CD4-positive, alpha-beta T cell (primary cell): ENCODE measurements around the gene FCAMR. TPM values are rescaled to one million over a fixed set of nuclear protein-coding genes. Genes with fewer than 3 reads are reported as not detected.

Experiments
- ATAC-seq: fragments of 200-7000 bp; cut with Tn5 transposase; one replicate; pipeline ENCODE4 v1.10.0; 2022; ENCODE audit warnings: mild to moderate bottlenecking; ENCODE audit not compliant: poor library complexity
- CTCF ChIA-PET: fragments of 350-600 bp; sonication (Branson Sonifier 250); formaldehyde crosslinking; loops from one replicate; lab custom pipeline; 2021; ENCODE audit warnings: antibody characterized with exemption, inconsistent platforms; lab: Charles Lee
- POLR2A ChIA-PET: fragments of 350-600 bp; sonication (Branson Sonifier 250); formaldehyde crosslinking; loops from one replicate; lab custom pipeline; 2021; ENCODE audit warnings: antibody characterized with exemption, inconsistent platforms; lab: Charles Lee
- DNase-seq, 14 experiments: peaks; one replicate each; pipeline ENCODE4 v3.0.0-alpha.2; 2013 to 2020; ENCODE audit warnings: mixed read lengths in 2 of 14
- H3K27ac ChIP-seq, 2 donors: one replicate each; pipeline versions ENCODE4 v1.5.1 to v1.7.0; 2013; ENCODE audit warnings: low read length in 2 of 2, low read depth in 1 of 2, mild to moderate bottlenecking in 1 of 2
- H3K27me3 ChIP-seq, 2 experiments: 1 replicate in 1 of 2; 2 replicates in 1 of 2; pipeline versions ENCODE4 v1.6.1 to v1.7.0; 2013; ENCODE audit warnings: low read length in 2 of 2, control low read depth in 1 of 2, mild to moderate bottlenecking in 1 of 2, moderate library complexity in 1 of 2; ENCODE audit not compliant: insufficient read depth in 2 of 2, control insufficient read depth in 1 of 2
- H3K36me3 ChIP-seq: one replicate; pipeline ENCODE4 v1.6.1; 2013; ENCODE audit warnings: low read length, control low read depth; ENCODE audit not compliant: insufficient read depth
- H3K4me1 ChIP-seq: one replicate; pipeline ENCODE4 v1.6.1; 2013; ENCODE audit warnings: low read length, control low read depth; ENCODE audit not compliant: insufficient read depth
- H3K4me3 ChIP-seq: one replicate; pipeline ENCODE4 v1.5.1; 2013; ENCODE audit warnings: mild to moderate bottlenecking, low read length, moderate library complexity
- H3K9me3 ChIP-seq, 2 experiments: 1 replicate in 1 of 2; 2 replicates in 1 of 2; pipeline versions ENCODE4 v1.6.1 to v1.7.0; 2013; ENCODE audit warnings: low read length in 2 of 2, mild to moderate bottlenecking in 2 of 2, control low read depth in 1 of 2, moderate library complexity in 1 of 2; ENCODE audit not compliant: control insufficient read depth in 1 of 2, insufficient read depth in 1 of 2
- H3K27ac Mint-ChIP-seq: one replicate; pipeline ENCODE4 v1.8.0; 2020; ENCODE audit warnings: mixed read lengths
- H3K27me3 Mint-ChIP-seq: one replicate; pipeline ENCODE4 v1.8.0; 2021; ENCODE audit warnings: mixed read lengths
- H3K36me3 Mint-ChIP-seq: one replicate; pipeline ENCODE4 v1.8.0; 2021; ENCODE audit warnings: low read depth, mixed read lengths
- H3K4me1 Mint-ChIP-seq: one replicate; pipeline ENCODE4 v1.8.0; 2021; ENCODE audit warnings: low read depth, mixed read lengths
- H3K4me3 Mint-ChIP-seq: one replicate; pipeline ENCODE4 v1.8.0; 2020; ENCODE audit warnings: mild to moderate bottlenecking, mixed read lengths
- H3K9me3 Mint-ChIP-seq: one replicate; pipeline ENCODE4 v1.8.0; 2020; ENCODE audit warnings: mixed read lengths
- intact Hi-C, 2 experiments: fragments of 100-400 bp; cut with DNase I in 1 of 2; cut with micrococcal nuclease in 1 of 2; formaldehyde crosslinking; loops; one replicate each; pipeline versions ENCODE4 v1.15.1 to v1.9.0; 2023 to 2025; cut with DNase I, micrococcal nuclease
- total RNA-seq, 174 experiments: library from RNA in 2 of 174; stranded (reverse) in 2 of 174; gene quantifications; one replicate each; pipeline ENCODE4 v1.2.3 and lab custom pipeline; 2021 to 2026
- TF ChIP-seq, protein P1 (sequence below): fragments of 200-600 bp; IDR thresholded peaks from one replicate; pipeline ENCODE4 v1.8.0; 2022; ENCODE audit warnings: antibody characterized with exemption, mild to moderate bottlenecking

FCAMR gene
- total RNA-seq, 2 experiments from 2014 or later = not detected

DNA sequence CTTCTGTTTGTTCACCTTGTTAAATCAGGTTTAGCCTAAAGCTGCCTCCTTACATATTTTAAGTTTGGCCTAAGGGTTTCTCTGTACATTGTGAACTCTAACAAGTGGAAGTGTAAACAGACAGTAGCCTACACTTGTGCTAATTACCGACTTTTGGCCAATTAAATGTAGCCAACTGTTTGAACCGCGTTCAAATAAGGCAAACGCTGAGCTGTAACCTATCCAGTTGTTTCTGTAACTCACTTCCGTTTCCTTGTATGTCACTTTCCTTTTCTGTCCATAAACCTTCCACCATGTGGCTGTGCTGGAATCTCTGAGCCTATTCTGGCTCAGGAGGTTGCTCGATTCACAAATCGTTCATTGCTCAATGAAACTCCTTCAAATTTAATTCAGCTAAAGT lies 8.0 kb upstream of the FCAMR start:
- CTCF ChIA-PET = no interaction called here
- TF ChIP-seq, protein P1, sequence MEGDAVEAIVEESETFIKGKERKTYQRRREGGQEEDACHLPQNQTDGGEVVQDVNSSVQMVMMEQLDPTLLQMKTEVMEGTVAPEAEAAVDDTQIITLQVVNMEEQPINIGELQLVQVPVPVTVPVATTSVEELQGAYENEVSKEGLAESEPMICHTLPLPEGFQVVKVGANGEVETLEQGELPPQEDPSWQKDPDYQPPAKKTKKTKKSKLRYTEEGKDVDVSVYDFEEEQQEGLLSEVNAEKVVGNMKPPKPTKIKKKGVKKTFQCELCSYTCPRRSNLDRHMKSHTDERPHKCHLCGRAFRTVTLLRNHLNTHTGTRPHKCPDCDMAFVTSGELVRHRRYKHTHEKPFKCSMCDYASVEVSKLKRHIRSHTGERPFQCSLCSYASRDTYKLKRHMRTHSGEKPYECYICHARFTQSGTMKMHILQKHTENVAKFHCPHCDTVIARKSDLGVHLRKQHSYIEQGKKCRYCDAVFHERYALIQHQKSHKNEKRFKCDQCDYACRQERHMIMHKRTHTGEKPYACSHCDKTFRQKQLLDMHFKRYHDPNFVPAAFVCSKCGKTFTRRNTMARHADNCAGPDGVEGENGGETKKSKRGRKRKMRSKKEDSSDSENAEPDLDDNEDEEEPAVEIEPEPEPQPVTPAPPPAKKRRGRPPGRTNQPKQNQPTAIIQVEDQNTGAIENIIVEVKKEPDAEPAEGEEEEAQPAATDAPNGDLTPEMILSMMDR = no peak
- ATAC-seq = no peak

DNA sequence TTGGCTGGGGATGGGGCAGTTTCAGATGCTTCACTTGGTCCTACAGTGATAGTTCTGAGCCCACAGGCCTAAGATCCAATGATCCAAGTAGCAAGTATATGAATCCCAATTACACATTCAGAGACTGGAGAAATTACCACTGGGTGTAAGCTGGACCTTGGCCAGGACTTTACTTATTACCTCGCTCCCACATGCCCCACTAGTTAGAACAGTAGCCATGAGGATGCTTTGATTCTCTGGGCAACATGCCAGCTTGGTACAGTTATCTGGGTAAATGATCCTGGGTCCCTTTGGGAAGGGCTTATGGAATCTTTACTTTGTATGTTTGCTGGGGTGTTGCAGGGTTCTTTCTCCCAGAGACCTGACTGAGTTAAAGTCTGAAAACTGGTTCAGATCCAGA lies 5.0 kb upstream of the FCAMR start:
- Mint-ChIP-seq H3K36me3 (no peaks in the 10 kb centered on the region), H3K9me3 (no peaks in the 10 kb centered on the region), H3K4me1 (no peaks in the 10 kb centered on the region), H3K4me3 (no peak overlapping the region), H3K27ac (no peak overlapping the region), H3K27me3 (no peaks in the 10 kb centered on the region)
- DNase-seq = no peak
- TF ChIP-seq, protein P1 = no peak
- no peak for ATAC-seq
- Histone ChIP-seq H3K9me3 (no peaks in the 10 kb centered on the region), H3K4me1 (no peaks in the 10 kb centered on the region), H3K27ac (no peak overlapping the region), H3K4me3 (no peak overlapping the region), H3K36me3 (no peaks in the 10 kb centered on the region), H3K27me3 (no peaks in the 10 kb centered on the region)
- intact Hi-C loops = no loop called here
- ChIA-PET CTCF (no interaction called here), POLR2A (no interaction called here)

More for the DNA sequence above, 8.0 kb upstream of the FCAMR start:
- no peaks in the 10 kb centered on the region for H3K4me1 ChIP-seq
- no peak overlapping the region for H3K4me3 ChIP-seq
- H3K9me3 Mint-ChIP-seq = no peaks in the 10 kb centered on the region
- no peak for DNase-seq
- POLR2A ChIA-PET = no interaction called here
- no peaks in the 10 kb centered on the region for H3K36me3 ChIP-seq
- H3K36me3 Mint-ChIP-seq = no peaks in the 10 kb centered on the region
- H3K4me1 Mint-ChIP-seq = no peaks in the 10 kb centered on the region
- peaks cover 0 to under 1% of the 10 kb centered on the region in 2 experiments for H3K27me3 ChIP-seq
- no peak overlapping the region for H3K4me3 Mint-ChIP-seq
- H3K27ac ChIP-seq = no peak overlapping the region
- H3K9me3 ChIP-seq = no peaks in the 10 kb centered on the region
- intact Hi-C loops = loop anchor here in 1 of 2 experiments (2.0 kb wide), 1 partner anchor 63 kb away; no protein-coding TSS in a partner anchor
- H3K27ac Mint-ChIP-seq = no peak overlapping the region
- peaks cover 5% of the 10 kb centered on the region for H3K27me3 Mint-ChIP-seq

DNA sequence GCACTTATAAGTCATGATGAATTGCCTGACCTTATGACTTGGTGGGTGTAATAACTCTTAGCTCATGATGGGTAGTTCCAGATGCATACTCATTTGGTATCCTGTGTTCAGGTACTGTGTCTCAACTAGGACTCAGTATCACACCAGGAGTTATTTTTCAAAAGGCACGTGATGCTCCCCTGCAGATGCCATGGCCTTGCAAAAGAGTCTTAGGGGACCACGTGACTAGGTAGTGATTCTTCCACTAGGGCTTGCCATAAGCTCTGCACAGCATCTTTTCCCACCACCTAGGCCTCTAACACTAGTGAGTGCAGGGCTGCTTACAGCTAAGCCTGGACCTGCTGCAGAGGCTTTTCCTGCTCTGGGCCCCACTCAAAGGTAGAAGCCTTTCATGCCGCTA lies 3.9 kb upstream of the FCAMR start:
- DNase-seq = no peak
- no peak for ATAC-seq
- TF ChIP-seq, protein P1 = no peak
- Histone ChIP-seq H3K36me3 (no peaks in the 10 kb centered on the region), H3K27me3 (no peaks in the 10 kb centered on the region), H3K27ac (no peak overlapping the region), H3K9me3 (no peaks in the 10 kb centered on the region), H3K4me3 (no peak overlapping the region), H3K4me1 (no peaks in the 10 kb centered on the region)
- no peaks in the 10 kb centered on the region for H3K9me3 Mint-ChIP-seq
- CTCF ChIA-PET = interaction anchor here (0.9 kb wide), 1 partner anchor 8 kb away, joined by 3 read pairs; no protein-coding TSS in a partner anchor
- no peaks in the 10 kb centered on the region for H3K36me3 Mint-ChIP-seq
- H3K27me3 Mint-ChIP-seq = no peaks in the 10 kb centered on the region
- no peak overlapping the region for H3K27ac Mint-ChIP-seq
- intact Hi-C loops = no loop called here
- POLR2A ChIA-PET = interaction anchor here (0.9 to 2.5 kb wide), 2 partner anchors 15 to 68 kb away, joined by 4 to 6 read pairs; no protein-coding TSS in a partner anchor
- no peaks in the 10 kb centered on the region for H3K4me1 Mint-ChIP-seq
- H3K4me3 Mint-ChIP-seq = no peak overlapping the region
